ENCODE data around the gene NELL1. TPM values are rescaled to one million over a fixed set of nuclear protein-coding genes. Genes with fewer than 3 reads are reported as not detected.
A peak's percentile ranks its signal among the peaks of the same experiment; 100 is the strongest.

Gene NELL1
- polyA plus RNA-seq, 1 of the 3 experiments (the other 2 are of a cell fraction) = not detected

DNA sequence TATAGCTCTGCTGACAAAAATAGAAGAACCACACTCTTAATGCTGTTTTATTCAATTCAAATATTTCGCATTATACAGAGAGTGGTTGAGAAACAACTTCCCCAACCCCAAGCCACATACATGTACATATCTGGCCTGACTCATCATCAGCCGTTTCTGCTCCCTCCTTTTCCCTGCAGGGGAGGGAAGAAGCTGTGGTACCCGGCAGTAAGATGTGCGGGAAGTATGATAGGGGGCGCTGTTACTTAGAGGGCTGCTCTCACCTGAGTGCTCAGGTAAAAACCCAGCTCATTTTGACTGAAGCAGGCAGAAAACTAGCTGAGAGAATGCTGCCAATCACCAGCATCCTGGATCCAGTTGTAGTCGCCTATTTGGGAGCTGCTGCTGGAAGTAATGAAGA is 85.5 kb downstream of the NELL1 start:
- no peak overlapping the region for H2AFZ ChIP-seq (ENCODE audit: low read depth)
- H3F3A ChIP-seq (replicated peaks; ENCODE audit: insufficient read depth) = no peaks in the 10 kb centered on the region
- CTCF ChIA-PET = interaction anchor here (0.6 to 1.2 kb wide), 5 partner anchors 10 to 663 kb away, joined by 3 to 6 read pairs (median 3); no protein-coding TSS in a partner anchor
- H3K36me3 ChIP-seq (replicated peaks in 1 of 2; ENCODE audit: control insufficient read depth in 1 of 2, insufficient read depth in 2 of 2, low read length in 1 of 2) = no peaks in the 10 kb centered on the region
- no peaks in the 10 kb centered on the region for H4K20me1 ChIP-seq (ENCODE audit: insufficient read depth)
- no peak overlapping the region for H3K27ac ChIP-seq (ENCODE audit: low read depth in 2 of 2, low read length in 1 of 2)
- H3K4me1 ChIP-seq (ENCODE audit: control insufficient read depth in 1 of 2, insufficient read depth in 2 of 2, low read depth in 1 of 2, low read length in 1 of 2) = no peaks in the 10 kb centered on the region; a peak in 1 of 4 replicates
- no peaks in the 10 kb centered on the region for H3K9me2 ChIP-seq
- no peaks in the 10 kb centered on the region for H3K79me2 ChIP-seq (ENCODE audit: insufficient read depth)
- no peaks in the 10 kb centered on the region for H3K9me3 ChIP-seq
- DNase-seq = peak; percentile 17
- WGBS (ENCODE audit: low lambda C conversion rate) = 32% methylated on average over 6 of the region's 6 CpGs
- H3K4me2 ChIP-seq = no peak overlapping the region
- POLR2A ChIA-PET = no interaction called here
- no peak overlapping the region for H3K4me3 ChIP-seq (ENCODE audit: low read depth in 2 of 2, low read length in 1 of 2)
- TF ChIP-seq MXI1 (IDR thresholded peaks at IDR 0.05; ENCODE audit: low read depth, low read length) (no peak), FOXM1 (IDR thresholded peaks at IDR 0.05; ENCODE audit: low read depth) (no peak), EP300 (IDR thresholded peaks at IDR 0.05; ENCODE audit: borderline replicate concordance in 1 of 2, low read depth in 1 of 2, low read length in 1 of 2) (no peak), USF1 (IDR thresholded peaks at IDR 0.05; ENCODE audit: borderline replicate concordance, low read depth) (no peak), RFX5 (IDR thresholded peaks at IDR 0.05; ENCODE audit: low read length) (no peak)
- H3K27me3 ChIP-seq (ENCODE audit: insufficient read depth) = no peaks in the 10 kb centered on the region
- H3K9ac ChIP-seq = no peak overlapping the region

DNA sequence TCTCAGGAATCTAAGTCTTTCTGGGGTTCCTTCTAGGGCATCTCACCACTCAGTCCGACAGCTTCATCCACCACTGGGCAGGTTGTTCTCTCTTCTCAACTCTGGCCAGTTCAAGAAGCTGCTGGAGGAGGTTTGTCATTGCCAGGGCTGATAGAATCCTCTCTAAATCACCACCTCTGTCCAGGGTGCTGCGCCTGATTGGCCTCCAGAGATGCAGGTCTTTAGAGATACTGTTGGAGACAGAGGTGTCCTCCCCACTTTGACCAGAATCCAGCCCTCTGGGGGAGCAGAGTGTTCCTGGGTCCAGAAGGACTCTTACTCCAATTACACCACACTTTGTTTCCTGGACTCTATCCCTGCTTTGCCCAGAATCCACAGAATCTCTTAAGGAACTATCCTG is 90.2 kb downstream of the NELL1 start:
- H3K9me2 ChIP-seq = no peaks in the 10 kb centered on the region
- H3K9me3 ChIP-seq = no peaks in the 10 kb centered on the region
- H3K4me2 ChIP-seq = no peak overlapping the region
- H2AFZ ChIP-seq (ENCODE audit: low read depth) = no peak overlapping the region
- no peak overlapping the region for H3K27ac ChIP-seq (ENCODE audit: low read depth in 2 of 2, low read length in 1 of 2)
- H3K9ac ChIP-seq = no peak overlapping the region
- H3K36me3 ChIP-seq (replicated peaks in 1 of 2; ENCODE audit: control insufficient read depth in 1 of 2, insufficient read depth in 2 of 2, low read length in 1 of 2) = no peaks in the 10 kb centered on the region
- WGBS (ENCODE audit: low lambda C conversion rate) = 4% methylated on average over 2 of the region's 2 CpGs
- H3K4me1 ChIP-seq (ENCODE audit: control insufficient read depth in 1 of 2, insufficient read depth in 2 of 2, low read depth in 1 of 2, low read length in 1 of 2) = no peaks in the 10 kb centered on the region; a peak in 1 of 4 replicates
- DNase-seq = no peak
- TF ChIP-seq TCF12 (IDR thresholded peaks at IDR 0.05) (no peak), GATA2 (CRISPR knock-in tag; IDR thresholded peaks at IDR 0.05) (no peak), RAD21 (IDR thresholded peaks at IDR 0.05; ENCODE audit: low read length) (no peak), NFIC (IDR thresholded peaks at IDR 0.05; ENCODE audit: borderline replicate concordance) (no peak), IRF3 (IDR thresholded peaks at IDR 0.05; ENCODE audit: low read depth, low read length) (no peak), SIN3A (IDR thresholded peaks at IDR 0.05; ENCODE audit: borderline replicate concordance, low read depth, low read length) (no peak), ZBTB33 (IDR thresholded peaks at IDR 0.05; ENCODE audit: borderline replicate concordance, low read depth) (no peak), FOXM1 (IDR thresholded peaks at IDR 0.05; ENCODE audit: low read depth) (no peak), MXI1 (IDR thresholded peaks at IDR 0.05; ENCODE audit: low read depth, low read length) (no peak), SMC3 (IDR thresholded peaks at IDR 0.05; ENCODE audit: low read depth, low read length) (no peak)
- TF ChIP-seq, protein P1, sequence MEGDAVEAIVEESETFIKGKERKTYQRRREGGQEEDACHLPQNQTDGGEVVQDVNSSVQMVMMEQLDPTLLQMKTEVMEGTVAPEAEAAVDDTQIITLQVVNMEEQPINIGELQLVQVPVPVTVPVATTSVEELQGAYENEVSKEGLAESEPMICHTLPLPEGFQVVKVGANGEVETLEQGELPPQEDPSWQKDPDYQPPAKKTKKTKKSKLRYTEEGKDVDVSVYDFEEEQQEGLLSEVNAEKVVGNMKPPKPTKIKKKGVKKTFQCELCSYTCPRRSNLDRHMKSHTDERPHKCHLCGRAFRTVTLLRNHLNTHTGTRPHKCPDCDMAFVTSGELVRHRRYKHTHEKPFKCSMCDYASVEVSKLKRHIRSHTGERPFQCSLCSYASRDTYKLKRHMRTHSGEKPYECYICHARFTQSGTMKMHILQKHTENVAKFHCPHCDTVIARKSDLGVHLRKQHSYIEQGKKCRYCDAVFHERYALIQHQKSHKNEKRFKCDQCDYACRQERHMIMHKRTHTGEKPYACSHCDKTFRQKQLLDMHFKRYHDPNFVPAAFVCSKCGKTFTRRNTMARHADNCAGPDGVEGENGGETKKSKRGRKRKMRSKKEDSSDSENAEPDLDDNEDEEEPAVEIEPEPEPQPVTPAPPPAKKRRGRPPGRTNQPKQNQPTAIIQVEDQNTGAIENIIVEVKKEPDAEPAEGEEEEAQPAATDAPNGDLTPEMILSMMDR (IDR thresholded peaks at IDR 0.05) = no peak
- ChIA-PET POLR2A (no interaction called here), CTCF (no interaction called here)
- H3K79me2 ChIP-seq (ENCODE audit: insufficient read depth) = no peaks in the 10 kb centered on the region
- H4K20me1 ChIP-seq (ENCODE audit: insufficient read depth) = no peaks in the 10 kb centered on the region
- H3F3A ChIP-seq (replicated peaks; ENCODE audit: insufficient read depth) = no peaks in the 10 kb centered on the region
- H3K4me3 ChIP-seq (ENCODE audit: low read depth in 2 of 2, low read length in 1 of 2) = no peak overlapping the region
- no peaks in the 10 kb centered on the region for H3K27me3 ChIP-seq (ENCODE audit: insufficient read depth)
